PC-3 (cell line): ENCODE measurements around the gene TBC1D25.

ENCODE experiments used
- EZH2 ChIP-seq: fragments of 300-600 bp; sonication (generic); IDR thresholded peaks from one replicate; pipeline ENCODE4 v1.6.1; 2017; ENCODE audit warnings: antibody characterized with exemption, mild to moderate bottlenecking, low read length; ENCODE audit not compliant: unreplicated experiment
- TF ChIP-seq, protein P1 (sequence below): fragments of 300-600 bp; sonication (generic); conservative IDR thresholded peaks from 2 replicates; pipeline ENCODE4 v1.5.1; 2017; ENCODE audit warnings: antibody characterized with exemption, low read depth, mild to moderate bottlenecking, low read length

DNA sequence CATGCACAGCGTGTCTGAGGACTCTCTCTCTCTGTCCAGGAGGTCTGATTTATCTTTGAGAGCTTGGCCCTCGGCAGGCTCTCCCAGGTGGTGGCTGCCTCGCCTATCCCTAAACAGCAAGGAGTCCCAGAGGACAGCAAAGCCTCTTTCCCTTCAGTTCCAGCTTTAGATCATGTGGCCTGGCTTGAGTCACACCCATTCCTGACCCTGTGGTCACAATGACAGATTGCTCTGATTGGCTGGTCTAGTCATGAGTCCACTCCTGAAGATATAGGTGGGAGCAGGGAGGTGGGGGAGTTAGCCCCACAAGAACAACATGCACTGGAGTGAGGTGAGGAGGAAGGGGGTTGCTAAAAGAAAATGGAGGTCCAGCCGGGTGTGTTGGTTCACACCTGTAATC lies 42.9 kb upstream of the TBC1D25 start:
- TF ChIP-seq EZH2 = no peak
- TF ChIP-seq, protein P1, sequence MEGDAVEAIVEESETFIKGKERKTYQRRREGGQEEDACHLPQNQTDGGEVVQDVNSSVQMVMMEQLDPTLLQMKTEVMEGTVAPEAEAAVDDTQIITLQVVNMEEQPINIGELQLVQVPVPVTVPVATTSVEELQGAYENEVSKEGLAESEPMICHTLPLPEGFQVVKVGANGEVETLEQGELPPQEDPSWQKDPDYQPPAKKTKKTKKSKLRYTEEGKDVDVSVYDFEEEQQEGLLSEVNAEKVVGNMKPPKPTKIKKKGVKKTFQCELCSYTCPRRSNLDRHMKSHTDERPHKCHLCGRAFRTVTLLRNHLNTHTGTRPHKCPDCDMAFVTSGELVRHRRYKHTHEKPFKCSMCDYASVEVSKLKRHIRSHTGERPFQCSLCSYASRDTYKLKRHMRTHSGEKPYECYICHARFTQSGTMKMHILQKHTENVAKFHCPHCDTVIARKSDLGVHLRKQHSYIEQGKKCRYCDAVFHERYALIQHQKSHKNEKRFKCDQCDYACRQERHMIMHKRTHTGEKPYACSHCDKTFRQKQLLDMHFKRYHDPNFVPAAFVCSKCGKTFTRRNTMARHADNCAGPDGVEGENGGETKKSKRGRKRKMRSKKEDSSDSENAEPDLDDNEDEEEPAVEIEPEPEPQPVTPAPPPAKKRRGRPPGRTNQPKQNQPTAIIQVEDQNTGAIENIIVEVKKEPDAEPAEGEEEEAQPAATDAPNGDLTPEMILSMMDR = no peak
